Retinal pigment epithelial cell (primary cell): Measurements from ENCODE around the gene PLA2G4A.

Experiments
- DNase-seq: peaks from one replicate; pipeline ENCODE4 v3.0.0-alpha.2; 2010; ENCODE audit warnings: low read depth
- H3K4me3 ChIP-seq: 2 replicates; pipeline ENCODE4 v1.5.1; 2011; ENCODE audit warnings: mild to moderate bottlenecking, low read length, control low read depth, moderate library complexity
- TF ChIP-seq, protein P1 (sequence below): conservative IDR thresholded peaks from 2 replicates; pipeline ENCODE4 v1.5.1; 2011; ENCODE audit warnings: low read depth, low read length, control low read depth, inconsistent platforms

The PLA2G4A gene

DNA sequence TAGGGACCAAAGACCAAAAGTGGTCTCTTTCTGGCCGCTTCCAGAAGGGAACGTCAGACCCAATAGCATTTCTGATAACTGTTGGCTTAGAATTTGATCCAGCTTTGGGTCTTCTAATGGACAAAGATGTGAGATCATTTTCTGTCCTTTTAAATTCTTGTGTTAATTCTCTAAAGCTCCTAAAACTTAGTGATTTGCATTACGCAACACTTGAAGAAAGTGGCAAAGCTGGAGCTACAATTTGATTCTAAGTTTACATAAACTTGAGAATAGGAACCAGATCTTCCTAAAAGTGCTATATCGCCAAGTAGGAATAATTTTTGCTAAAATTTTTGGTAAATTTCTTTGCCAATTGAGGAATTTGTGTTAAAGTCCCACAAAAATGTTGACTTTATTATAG is 21.6 kb upstream of the PLA2G4A start:
- no peak for DNase-seq
- H3K4me3 ChIP-seq, result no peak overlapping the region
- TF ChIP-seq, protein P1, sequence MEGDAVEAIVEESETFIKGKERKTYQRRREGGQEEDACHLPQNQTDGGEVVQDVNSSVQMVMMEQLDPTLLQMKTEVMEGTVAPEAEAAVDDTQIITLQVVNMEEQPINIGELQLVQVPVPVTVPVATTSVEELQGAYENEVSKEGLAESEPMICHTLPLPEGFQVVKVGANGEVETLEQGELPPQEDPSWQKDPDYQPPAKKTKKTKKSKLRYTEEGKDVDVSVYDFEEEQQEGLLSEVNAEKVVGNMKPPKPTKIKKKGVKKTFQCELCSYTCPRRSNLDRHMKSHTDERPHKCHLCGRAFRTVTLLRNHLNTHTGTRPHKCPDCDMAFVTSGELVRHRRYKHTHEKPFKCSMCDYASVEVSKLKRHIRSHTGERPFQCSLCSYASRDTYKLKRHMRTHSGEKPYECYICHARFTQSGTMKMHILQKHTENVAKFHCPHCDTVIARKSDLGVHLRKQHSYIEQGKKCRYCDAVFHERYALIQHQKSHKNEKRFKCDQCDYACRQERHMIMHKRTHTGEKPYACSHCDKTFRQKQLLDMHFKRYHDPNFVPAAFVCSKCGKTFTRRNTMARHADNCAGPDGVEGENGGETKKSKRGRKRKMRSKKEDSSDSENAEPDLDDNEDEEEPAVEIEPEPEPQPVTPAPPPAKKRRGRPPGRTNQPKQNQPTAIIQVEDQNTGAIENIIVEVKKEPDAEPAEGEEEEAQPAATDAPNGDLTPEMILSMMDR, result no peak

DNA sequence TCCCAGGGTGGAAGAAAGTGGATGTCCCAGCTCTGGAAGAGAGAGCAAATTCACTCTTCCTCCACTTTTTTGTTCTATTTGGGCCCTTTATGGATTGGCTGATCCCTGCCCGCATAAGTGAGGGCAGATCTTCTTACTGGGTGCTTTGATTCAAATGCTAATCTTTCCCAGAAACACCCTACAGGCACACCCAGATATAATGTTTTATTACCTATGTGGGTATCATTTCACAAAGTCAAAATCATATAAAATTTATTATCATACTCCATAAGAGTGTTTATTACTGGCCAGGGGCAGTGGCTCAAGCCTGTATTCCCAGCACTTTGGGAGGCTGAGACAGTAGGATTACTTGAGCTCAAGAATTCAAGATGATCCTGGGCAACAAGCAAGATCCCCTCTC is 16.9 kb upstream of the PLA2G4A start:
- H3K4me3 ChIP-seq, result no peak overlapping the region
- no peak for DNase-seq
- TF ChIP-seq, protein P1, result no peak

DNA sequence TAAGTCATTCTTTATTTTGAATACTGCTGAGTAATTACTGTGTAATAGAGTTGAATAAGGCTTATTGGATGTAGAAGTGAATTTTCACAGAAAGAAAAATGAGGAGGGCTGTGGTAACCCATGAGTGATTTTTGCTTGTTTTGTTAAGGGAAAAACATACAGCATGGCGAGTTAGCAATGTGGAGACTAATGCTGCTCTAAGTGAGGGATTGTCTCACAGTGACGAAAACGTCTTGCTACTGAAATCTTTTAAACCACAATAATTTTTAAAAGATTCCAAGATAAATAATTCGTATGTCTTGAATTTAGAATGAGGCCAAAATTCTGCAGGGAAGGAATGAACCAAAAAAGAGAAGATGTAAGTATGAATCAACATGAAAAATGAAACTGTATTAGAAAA is 16.2 kb upstream of the PLA2G4A start:
- TF ChIP-seq, protein P1, result no peak
- no peak for DNase-seq
- H3K4me3 ChIP-seq, result no peak overlapping the region

DNA sequence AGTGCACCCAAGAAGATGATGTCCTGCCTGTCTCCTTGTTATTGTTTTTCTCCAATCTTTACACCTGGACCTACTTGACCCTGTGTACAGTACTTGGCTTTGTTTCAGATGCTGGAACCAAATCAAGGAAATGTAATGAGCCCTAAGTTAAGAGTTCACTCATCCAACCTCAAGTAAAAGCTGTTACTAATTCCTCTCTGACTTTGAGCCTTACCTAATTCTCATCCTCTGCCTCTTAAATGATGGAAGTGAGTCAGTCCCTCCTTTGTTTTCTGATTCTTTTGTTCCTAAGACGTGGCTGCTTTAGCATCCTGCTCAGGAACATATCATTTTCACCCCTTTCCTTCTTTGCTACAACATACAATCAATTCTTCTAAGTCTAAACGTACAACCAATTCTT is 15.3 kb upstream of the PLA2G4A start:
- no peak overlapping the region for H3K4me3 ChIP-seq
- DNase-seq, result no peak
- TF ChIP-seq, protein P1, result no peak

DNA sequence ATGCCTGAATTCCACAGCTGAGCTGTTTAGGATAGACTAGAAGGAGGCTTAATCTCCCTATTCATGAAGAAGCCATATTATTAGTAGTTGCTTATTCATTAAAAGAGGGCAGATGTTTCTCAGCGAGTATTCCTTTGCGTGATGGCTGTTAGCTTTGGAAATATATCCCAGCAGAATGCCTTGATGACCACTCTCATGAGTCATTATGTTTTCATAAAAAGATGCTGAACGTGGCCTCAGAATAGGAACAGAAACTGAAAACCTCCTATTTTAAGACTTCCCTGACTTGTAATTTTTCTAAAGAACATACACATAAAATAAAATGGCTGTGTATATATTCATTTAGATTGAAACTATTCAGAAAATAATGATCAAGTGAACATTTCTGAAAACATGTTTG is 9.6 kb upstream of the PLA2G4A start:
- TF ChIP-seq, protein P1, result no peak
- no peak for DNase-seq
- H3K4me3 ChIP-seq, result no peak overlapping the region

DNA sequence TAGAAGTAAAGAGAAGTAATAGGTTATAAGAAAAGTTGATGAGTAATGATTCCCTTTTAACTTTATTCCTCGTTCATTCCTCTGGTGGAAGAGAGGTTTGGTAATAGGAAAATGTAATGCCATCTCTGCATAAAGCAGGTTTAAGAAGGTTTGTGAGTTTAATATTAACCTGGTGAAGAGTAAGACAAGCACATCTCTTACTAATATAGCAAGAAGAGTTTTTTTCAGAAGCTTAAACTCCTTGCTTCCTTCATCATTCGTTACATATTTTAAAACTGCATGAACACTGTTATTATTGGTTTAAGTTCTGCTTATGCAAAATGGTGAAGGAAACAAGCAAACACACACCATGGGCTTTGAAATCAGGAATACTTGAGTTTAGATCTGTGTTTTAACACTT is 9.2 kb upstream of the PLA2G4A start:
- TF ChIP-seq, protein P1, result no peak
- H3K4me3 ChIP-seq, result no peak overlapping the region
- no peak for DNase-seq

DNA sequence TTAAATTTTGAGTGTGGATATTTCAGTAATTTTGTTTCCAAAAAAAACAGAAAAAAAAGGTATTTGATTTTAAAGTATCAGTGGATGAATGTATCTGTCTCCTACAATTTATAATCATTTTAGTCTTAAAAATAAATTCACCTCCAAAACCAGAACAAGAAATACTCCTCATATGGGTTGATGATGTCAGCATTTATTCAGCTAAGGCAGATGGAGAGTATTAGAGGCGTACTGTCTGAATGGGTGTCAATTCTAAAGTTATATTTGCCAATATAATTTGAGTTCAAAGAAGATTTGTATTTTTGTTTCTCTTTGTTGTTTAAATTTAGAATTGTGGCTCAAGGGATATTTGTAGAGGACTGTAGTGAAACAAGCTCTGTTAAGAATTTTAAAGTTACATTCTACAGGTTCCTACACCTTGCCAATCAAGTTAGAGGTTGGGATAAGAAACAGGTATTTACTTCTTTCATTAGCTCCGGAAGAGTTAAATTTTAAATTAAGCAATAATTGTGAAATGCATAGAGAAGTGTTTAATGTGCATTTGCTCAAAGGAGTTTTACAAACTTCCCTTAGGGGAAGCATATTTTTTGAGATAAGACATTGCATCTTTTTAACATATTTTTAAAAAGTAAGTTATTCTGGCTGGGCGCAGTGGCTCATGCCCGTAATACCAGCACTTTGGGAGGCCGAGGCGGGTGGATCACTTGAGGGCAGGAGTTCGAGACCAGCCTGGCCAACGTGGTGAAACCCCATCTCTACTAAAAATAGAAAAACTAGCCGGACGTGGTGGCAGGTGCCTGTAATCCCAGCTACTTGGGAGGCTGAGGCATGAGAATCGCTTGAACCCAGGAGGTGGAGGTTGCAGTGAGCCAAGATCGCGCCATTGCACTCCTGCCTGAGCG is 1.2 kb downstream of the PLA2G4A start:
- TF ChIP-seq, protein P1, result no peak
- no peak for DNase-seq
- no peak overlapping the region for H3K4me3 ChIP-seq
